ENCODE measurements around the gene NLRX1.
"Not testable (repeated sequence)": the region's sequence is repeated elsewhere in the genome, so short reads cannot be mapped to it uniquely, and the experiment has no call there.

NLRX1 gene

DNA sequence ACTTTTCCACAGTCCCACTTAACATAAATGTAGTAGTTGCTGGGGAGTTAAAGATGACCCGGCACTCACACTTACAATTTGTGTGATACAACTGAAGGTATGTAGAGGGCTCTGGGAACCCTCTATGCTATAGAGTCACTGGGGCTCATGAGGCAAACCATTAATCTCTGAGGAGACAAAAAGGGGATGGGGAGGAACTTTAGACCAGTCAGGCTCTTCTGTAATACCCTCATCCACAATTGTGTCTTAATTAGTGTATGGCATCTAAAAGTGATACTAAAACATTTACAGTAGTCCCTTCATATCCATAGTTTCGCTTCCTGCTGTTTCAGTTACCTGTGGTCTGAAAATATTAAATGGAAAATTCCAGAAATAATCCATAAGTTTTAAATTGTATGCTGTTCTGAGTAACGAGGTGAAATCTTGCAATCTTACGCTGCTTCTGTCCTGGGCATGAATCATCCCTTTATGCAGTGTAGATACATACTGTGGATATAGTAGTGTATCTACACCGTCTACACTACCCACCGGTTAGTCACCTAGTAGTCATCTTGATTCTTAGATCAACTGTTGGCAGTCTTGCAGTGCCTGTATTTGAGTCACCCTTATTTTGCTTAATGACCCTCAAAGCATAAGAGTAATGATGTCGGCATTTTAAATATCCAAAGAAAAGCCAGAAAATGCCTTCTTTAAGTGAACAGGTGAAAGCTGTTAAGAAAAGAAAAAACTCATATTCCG lies 49.8 kb downstream of the NLRX1 start:
- DNase-seq, result no peak

GRCh38 chr11:119222308-119222707 lies 53.8 kb downstream of the NLRX1 start:
- no peak for DNase-seq

DNA sequence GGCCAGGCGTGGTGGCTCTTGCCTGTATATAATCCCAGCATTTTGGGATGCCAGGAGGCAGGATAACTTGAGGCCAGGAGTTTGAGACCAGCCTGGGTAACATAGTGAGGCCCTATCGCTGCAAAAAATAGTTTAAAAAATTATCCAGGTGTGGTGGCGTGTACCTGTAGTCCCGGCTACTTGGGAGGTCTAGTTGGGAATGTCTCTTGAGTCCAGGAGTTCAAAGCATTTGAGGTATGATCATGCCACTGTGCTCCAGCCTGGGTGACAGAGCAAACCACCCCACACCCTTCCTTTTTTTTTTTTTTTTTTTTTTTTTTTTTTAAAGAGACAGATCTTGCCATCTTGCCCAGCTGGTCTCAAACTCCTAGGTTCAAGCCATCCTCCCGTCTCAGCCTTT lies 54.4 kb downstream of the NLRX1 start:
- DNase-seq, result no peak

DNA sequence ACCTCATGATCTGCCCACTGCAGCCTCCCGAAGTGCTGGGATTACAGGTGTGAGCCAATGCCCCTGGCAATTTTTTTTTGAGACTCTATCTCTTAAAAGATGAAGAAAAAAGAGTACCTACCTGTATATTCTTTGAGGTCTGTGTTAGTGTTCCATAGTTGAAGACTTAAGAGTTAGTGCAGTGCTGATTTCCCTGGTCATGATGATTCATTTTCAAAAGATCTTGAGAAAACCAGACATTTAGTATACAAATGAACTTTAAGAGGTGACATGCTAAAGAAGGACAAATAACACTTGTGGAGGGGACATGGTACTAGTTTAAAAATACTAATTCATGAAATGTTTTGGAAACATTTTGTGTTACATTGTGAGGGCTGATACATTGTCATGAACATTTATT lies 55.3 kb downstream of the NLRX1 start:
- no peak for DNase-seq

- not testable (repeated sequence) for DNase-seq
Measured at GRCh38 chr11:119228535-119229287, 60.2 kb downstream of the NLRX1 start.

- DNase-seq, result no peak
Measured at GRCh38 chr11:119229288-119229672, 60.8 kb downstream of the NLRX1 start.

GRCh38 chr11:119229741-119230140 lies 61.2 kb downstream of the NLRX1 start:
- DNase-seq, result no peak

Measured in activated naive CD4-positive, alpha-beta T cell treated with anti-CD3 and anti-CD28 coated beads, Interleukin-2, amount 50 U/mL, for 16 hours (primary cell).